ENCODE data around the gene CES2. TPM values are rescaled to one million over a fixed set of nuclear protein-coding genes. Genes with fewer than 3 reads are reported as not detected.

The CES2 gene
- total and polyA plus RNA-seq, 9 of the 15 experiments (the other 6 are each of a cell fraction or from before 2014, with no cell fraction given) = 2.2 to 37.9 (median 24.4) TPM

GRCh38 chr16:66934138-66934838 is 1.0 kb upstream of the CES2 start, which contains the start of gene CIAO2B (continued):
- no peak for TF ChIP-seq SMARCC2 (IDR thresholded peaks at IDR 0.05; ENCODE audit: low read depth)
- no peak for TF ChIP-seq TCF15 (CRISPR knock-in tag; IDR thresholded peaks at IDR 0.05)
- TF ChIP-seq, protein P1, sequence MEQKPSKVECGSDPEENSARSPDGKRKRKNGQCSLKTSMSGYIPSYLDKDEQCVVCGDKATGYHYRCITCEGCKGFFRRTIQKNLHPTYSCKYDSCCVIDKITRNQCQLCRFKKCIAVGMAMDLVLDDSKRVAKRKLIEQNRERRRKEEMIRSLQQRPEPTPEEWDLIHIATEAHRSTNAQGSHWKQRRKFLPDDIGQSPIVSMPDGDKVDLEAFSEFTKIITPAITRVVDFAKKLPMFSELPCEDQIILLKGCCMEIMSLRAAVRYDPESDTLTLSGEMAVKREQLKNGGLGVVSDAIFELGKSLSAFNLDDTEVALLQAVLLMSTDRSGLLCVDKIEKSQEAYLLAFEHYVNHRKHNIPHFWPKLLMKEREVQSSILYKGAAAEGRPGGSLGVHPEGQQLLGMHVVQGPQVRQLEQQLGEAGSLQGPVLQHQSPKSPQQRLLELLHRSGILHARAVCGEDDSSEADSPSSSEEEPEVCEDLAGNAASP (IDR thresholded peaks at IDR 0.05) = no peak
- 0 out of 4 replicates have a peak, but pooled peaks of 1 of the 2 experiments have one; percentile 17 for TF ChIP-seq SIX5 (IDR thresholded peaks at IDR 0.05; ENCODE audit: borderline replicate concordance in 1 of 2, insufficient read depth in 1 of 2, low read depth in 1 of 2, low read length in 2 of 2)
- TF ChIP-seq, protein P2, sequence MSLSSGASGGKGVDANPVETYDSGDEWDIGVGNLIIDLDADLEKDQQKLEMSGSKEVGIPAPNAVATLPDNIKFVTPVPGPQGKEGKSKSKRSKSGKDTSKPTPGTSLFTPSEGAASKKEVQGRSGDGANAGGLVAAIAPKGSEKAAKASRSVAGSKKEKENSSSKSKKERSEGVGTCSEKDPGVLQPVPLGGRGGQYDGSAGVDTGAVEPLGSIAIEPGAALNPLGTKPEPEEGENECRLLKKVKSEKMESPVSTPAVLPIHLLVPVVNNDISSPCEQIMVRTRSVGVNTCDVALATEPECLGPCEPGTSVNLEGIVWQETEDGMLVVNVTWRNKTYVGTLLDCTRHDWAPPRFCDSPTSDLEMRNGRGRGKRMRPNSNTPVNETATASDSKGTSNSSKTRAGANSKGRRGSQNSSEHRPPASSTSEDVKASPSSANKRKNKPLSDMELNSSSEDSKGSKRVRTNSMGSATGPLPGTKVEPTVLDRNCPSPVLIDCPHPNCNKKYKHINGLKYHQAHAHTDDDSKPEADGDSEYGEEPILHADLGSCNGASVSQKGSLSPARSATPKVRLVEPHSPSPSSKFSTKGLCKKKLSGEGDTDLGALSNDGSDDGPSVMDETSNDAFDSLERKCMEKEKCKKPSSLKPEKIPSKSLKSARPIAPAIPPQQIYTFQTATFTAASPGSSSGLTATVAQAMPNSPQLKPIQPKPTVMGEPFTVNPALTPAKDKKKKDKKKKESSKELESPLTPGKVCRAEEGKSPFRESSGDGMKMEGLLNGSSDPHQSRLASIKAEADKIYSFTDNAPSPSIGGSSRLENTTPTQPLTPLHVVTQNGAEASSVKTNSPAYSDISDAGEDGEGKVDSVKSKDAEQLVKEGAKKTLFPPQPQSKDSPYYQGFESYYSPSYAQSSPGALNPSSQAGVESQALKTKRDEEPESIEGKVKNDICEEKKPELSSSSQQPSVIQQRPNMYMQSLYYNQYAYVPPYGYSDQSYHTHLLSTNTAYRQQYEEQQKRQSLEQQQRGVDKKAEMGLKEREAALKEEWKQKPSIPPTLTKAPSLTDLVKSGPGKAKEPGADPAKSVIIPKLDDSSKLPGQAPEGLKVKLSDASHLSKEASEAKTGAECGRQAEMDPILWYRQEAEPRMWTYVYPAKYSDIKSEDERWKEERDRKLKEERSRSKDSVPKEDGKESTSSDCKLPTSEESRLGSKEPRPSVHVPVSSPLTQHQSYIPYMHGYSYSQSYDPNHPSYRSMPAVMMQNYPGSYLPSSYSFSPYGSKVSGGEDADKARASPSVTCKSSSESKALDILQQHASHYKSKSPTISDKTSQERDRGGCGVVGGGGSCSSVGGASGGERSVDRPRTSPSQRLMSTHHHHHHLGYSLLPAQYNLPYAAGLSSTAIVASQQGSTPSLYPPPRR (CRISPR knock-in tag; IDR thresholded peaks at IDR 0.05; ENCODE audit: borderline replicate concordance) = no peak
- TF ChIP-seq NFE2 (IDR thresholded peaks at IDR 0.05; ENCODE audit: low read depth) = no peak
- no peak for TF ChIP-seq ZNF184 (CRISPR knock-in tag; IDR thresholded peaks at IDR 0.05)
- TF ChIP-seq RFX1 (IDR thresholded peaks at IDR 0.05) = no peak
- no peak for TF ChIP-seq FOXP1 (CRISPR knock-in tag; IDR thresholded peaks at IDR 0.05)
- TF ChIP-seq ZZZ3 (IDR thresholded peaks at IDR 0.05) = no peak
- no peak for TF ChIP-seq CHD1 (IDR thresholded peaks at IDR 0.05; ENCODE audit: low read length)
- no peak for TF ChIP-seq CEBPG (CRISPR knock-in tag; IDR thresholded peaks at IDR 0.05)
- no peak for TF ChIP-seq CEBPG (tag; conservative IDR thresholded peaks at IDR 0.05 in 1 of 2, IDR thresholded peaks at IDR 0.05 in 1 of 2)
- no peak for TF ChIP-seq ZNF174 (CRISPR knock-in tag; IDR thresholded peaks at IDR 0.05)
- no peak for TF ChIP-seq DDX20 (tag; IDR thresholded peaks at IDR 0.05; ENCODE audit: low read depth)
- no peak for TF ChIP-seq STAT5A (IDR thresholded peaks at IDR 0.05; ENCODE audit: borderline replicate concordance, low read length)
- TF ChIP-seq PURB (CRISPR knock-in tag; IDR thresholded peaks at IDR 0.05; ENCODE audit: low read depth) = no peak
- TF ChIP-seq ARID1B (IDR thresholded peaks at IDR 0.05) = peak; percentile 15; the same call in 1 of the 2 replicates
- TF ChIP-seq ZNF76 (CRISPR knock-in tag; IDR thresholded peaks at IDR 0.05; ENCODE audit: borderline replicate concordance) = no peak
- TF ChIP-seq XRCC4 (IDR thresholded peaks at IDR 0.05; ENCODE audit: extremely low read depth, insufficient read depth, insufficient read length) = no peak
- TF ChIP-seq CHCHD3 (CRISPR knock-in tag; IDR thresholded peaks at IDR 0.05) = no peak
- TF ChIP-seq ZNF445 (CRISPR knock-in tag; IDR thresholded peaks at IDR 0.05; ENCODE audit: low read depth) = no peak
- no peak for TF ChIP-seq ZNF239 (CRISPR knock-in tag; IDR thresholded peaks at IDR 0.05)
